Kidney (tissue), 14 donors: ENCODE measurements around the gene ZNF860. TPM values are rescaled to one million over a fixed set of nuclear protein-coding genes. Genes with fewer than 3 reads are reported as not detected.

ENCODE experiments used
- DNase-seq, 5 donors: peaks; one replicate each; pipeline ENCODE4 v3.0.0-alpha.2; 2013 to 2020
- FAIRE-seq: peaks from 2 replicates; lab custom pipeline; 2012; peaks lifted over from hg19 to GRCh38; lab: Jason Lieb, UNC
- H3K27ac ChIP-seq, 2 donors: one replicate each; pipeline ENCODE4 v1.7.0; 2013; ENCODE audit warnings: low read depth in 2 of 2, low read length in 2 of 2, inconsistent platforms in 1 of 2
- H3K27me3 ChIP-seq: one replicate; pipeline ENCODE4 v1.7.1; 2013; ENCODE audit warnings: low read length, inconsistent platforms; ENCODE audit not compliant: control insufficient read depth, insufficient read depth
- H3K36me3 ChIP-seq, 3 donors: one replicate each; pipeline versions ENCODE4 v1.7.0 to v1.7.1; 2013; ENCODE audit warnings: low read length in 3 of 3, control low read depth in 1 of 3, inconsistent platforms in 1 of 3; ENCODE audit not compliant: insufficient read depth in 3 of 3, control insufficient read depth in 2 of 3
- H3K4me1 ChIP-seq, 3 donors: one replicate each; pipeline versions ENCODE4 v1.7.0 to v1.7.1; 2013; ENCODE audit warnings: low read length in 3 of 3, inconsistent platforms in 1 of 3, low read depth in 1 of 3; ENCODE audit not compliant: control insufficient read depth in 2 of 3, insufficient read depth in 2 of 3
- H3K4me3 ChIP-seq, 3 donors: one replicate each; pipeline versions ENCODE4 v1.7.0 to v1.8.1; 2013; ENCODE audit warnings: low read length in 3 of 3, control low read depth in 1 of 3, inconsistent platforms in 1 of 3
- H3K9ac ChIP-seq, 3 donors: one replicate each; pipeline versions ENCODE4 v1.7.0 to v1.7.1; 2013; ENCODE audit warnings: low read length in 3 of 3, control low read depth in 1 of 3, inconsistent platforms in 1 of 3
- H3K9me3 ChIP-seq, 3 donors: one replicate each; pipeline versions ENCODE4 v1.7.0 to v1.7.1; 2013; ENCODE audit warnings: low read length in 3 of 3, control low read depth in 1 of 3, inconsistent platforms in 1 of 3; ENCODE audit not compliant: control insufficient read depth in 2 of 3, insufficient read depth in 1 of 3
- intact Hi-C: fragments of 100-400 bp; cut with DNase I; formaldehyde crosslinking; loops from one replicate; pipeline ENCODE4 v1.11.1; 2022
- polyA plus RNA-seq: library from polyadenylated mRNA; stranded (reverse); fragments of 350-450 nt; fragmentation: Illumina TruSeq; extraction: RNeasy Lipid Tissue Mini Kit (QIAGEN cat#74804); gene quantifications from one replicate; pipeline ENCODE4 v1.2.3, GENCODE V29; 2014; ENCODE audit warnings: low read depth, low replicate concordance; ENCODE audit not compliant: insufficient read depth
- total RNA-seq: library from RNA; stranded (reverse); fragmentation: NEBNext Ultra II Directional; extraction: Animal tissue kit (Norgen Biotek cat#: 25700); gene quantifications from one replicate; pipeline ENCODE4 v1.2.1, GENCODE V29; 2021
- TF ChIP-seq, protein P1 (sequence below): IDR thresholded peaks from 3 replicates; pipeline ENCODE4 v1.5.1; 2012; ENCODE audit warnings: mild to moderate bottlenecking, moderate library complexity, borderline replicate concordance; ENCODE audit not compliant: insufficient read depth; ENCODE audit errors: extremely low read depth
- donor health status: control.
- donor health status: control.
- donor health status: control.
- donor health status: control.
- donor health status: control.
- donor health status: DM: yes; HTN: yes; CAD: no.
- donor health status: Normal renal cell carcinoma (clear cell type).

ZNF860 gene
- total and polyA plus RNA-seq, 2 donors from 2014 or later = 0.84 to 5.9 TPM

GRCh38 chr3:32026593-32026992 is 45.0 kb downstream of the ZNF860 start:
- Histone ChIP-seq H3K4me1 (no peaks in the 10 kb centered on the region), H3K9me3 (no peaks in the 10 kb centered on the region), H3K27me3 (no peaks in the 10 kb centered on the region), H3K36me3 (no peaks in the 10 kb centered on the region), H3K27ac (no peak overlapping the region), H3K9ac (no peak overlapping the region), H3K4me3 (no peak overlapping the region)
- intact Hi-C loops = no loop called here
- FAIRE-seq (no peak), DNase-seq (no peak)
- TF ChIP-seq, protein P1, sequence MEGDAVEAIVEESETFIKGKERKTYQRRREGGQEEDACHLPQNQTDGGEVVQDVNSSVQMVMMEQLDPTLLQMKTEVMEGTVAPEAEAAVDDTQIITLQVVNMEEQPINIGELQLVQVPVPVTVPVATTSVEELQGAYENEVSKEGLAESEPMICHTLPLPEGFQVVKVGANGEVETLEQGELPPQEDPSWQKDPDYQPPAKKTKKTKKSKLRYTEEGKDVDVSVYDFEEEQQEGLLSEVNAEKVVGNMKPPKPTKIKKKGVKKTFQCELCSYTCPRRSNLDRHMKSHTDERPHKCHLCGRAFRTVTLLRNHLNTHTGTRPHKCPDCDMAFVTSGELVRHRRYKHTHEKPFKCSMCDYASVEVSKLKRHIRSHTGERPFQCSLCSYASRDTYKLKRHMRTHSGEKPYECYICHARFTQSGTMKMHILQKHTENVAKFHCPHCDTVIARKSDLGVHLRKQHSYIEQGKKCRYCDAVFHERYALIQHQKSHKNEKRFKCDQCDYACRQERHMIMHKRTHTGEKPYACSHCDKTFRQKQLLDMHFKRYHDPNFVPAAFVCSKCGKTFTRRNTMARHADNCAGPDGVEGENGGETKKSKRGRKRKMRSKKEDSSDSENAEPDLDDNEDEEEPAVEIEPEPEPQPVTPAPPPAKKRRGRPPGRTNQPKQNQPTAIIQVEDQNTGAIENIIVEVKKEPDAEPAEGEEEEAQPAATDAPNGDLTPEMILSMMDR = no peak

GRCh38 chr3:32037932-32038267 is 56.4 kb downstream of the ZNF860 start:
- Histone ChIP-seq H3K4me3 (no peak overlapping the region), H3K36me3 (no peaks in the 10 kb centered on the region), H3K27ac (no peak overlapping the region), H3K9me3 (peaks cover 0 to 6% (median 0%) of the 10 kb centered on the region in 3 donors), H3K4me1 (no peaks in the 10 kb centered on the region), H3K9ac (no peak overlapping the region), H3K27me3 (no peaks in the 10 kb centered on the region)
- TF ChIP-seq, protein P1 = no peak
- DNase-seq (no peak), FAIRE-seq (no peak)
- intact Hi-C loops = no loop called here

DNA sequence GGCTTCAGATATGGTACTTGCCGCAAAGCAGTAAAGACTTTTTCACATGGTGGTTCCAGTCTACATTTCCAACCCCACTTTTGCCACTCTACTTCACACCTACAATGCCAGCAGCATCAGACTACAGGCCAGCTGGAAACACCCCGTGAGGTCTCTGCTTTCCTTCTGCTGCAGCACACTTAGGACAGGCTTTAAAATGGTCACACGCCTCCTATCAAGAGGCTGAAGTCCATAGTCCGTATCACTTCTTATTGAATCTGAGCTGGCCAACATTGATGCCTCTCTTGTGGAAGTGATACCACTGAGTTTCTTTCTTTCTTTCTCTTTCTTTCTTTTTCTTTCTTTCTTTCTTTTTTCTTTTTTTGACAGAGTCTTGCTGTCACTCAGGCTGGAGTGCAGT is 59.8 kb downstream of the ZNF860 start:
- H3K4me1 ChIP-seq = peaks cover 0 to 5% (median 2%) of the 10 kb centered on the region in 3 donors
- DNase-seq (no peak), FAIRE-seq (no peak)
- no peaks in the 10 kb centered on the region for H3K27me3 ChIP-seq
- H3K36me3 ChIP-seq = no peaks in the 10 kb centered on the region
- H3K4me3 ChIP-seq = no peak overlapping the region
- TF ChIP-seq, protein P1 = no peak
- intact Hi-C loops = no loop called here
- H3K9ac ChIP-seq = no peak overlapping the region
- peaks cover 0 to 10% (median 0%) of the 10 kb centered on the region in 3 donors for H3K9me3 ChIP-seq
- no peak overlapping the region for H3K27ac ChIP-seq

Other genes starting within 250 kb of the ZNF860 start
- 89.3 TPM for gene OSBPL10, start 488 bp upstream of the ZNF860 start, total RNA-seq
- 11.8 TPM for gene OSBPL10, start 488 bp upstream of the ZNF860 start, polyA plus RNA-seq
- gene GPD1L, start 124.9 kb downstream of the ZNF860 start, total RNA-seq = 35.5 TPM
- 31.1 TPM for gene GPD1L, start 124.9 kb downstream of the ZNF860 start, polyA plus RNA-seq